Coronary artery (tissue), 2 donors: Measurements from ENCODE around the gene OLFML2A.

Source experiments
- DNase-seq: peaks from one replicate; pipeline ENCODE4 v3.0.0-alpha.2; 2017; ENCODE audit warnings: low spot score
- H3K27ac ChIP-seq, 2 donors: fragments of 200-600 bp; sonication (generic); one replicate each; pipeline ENCODE4 v1.5.1; 2016 to 2019
- H3K4me3 ChIP-seq: fragments of 200-600 bp; sonication (generic); 2 replicates; pipeline ENCODE4 v1.5.1; 2016; ENCODE audit warnings: mild to moderate bottlenecking, moderate library complexity
- CTCF ChIP-seq: fragments of 200-600 bp; sonication (generic); IDR thresholded peaks from one replicate; pipeline ENCODE4 v1.5.1; 2019; ENCODE audit warnings: antibody characterized with exemption

OLFML2A gene

DNA sequence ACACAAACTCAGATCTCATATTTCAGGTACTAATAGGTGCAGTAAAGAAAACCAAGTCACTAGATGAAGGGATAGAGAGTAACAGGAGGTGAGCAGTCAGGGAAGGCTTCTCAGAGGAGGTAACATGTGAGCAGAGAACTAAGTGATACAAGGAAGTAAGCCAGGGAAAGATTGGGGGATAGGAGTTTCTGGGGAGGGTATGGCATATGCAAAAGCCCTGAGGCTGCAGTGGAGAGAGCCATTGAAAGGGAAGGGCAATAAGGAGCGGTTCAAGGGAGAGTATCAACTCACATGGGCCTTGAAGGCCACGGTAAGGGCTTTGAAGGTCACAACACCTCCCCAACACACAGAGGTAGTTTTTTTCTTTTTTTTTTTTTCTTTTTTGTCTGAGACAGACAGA, 6.9 kb downstream of the OLFML2A start:
- no peak for TF ChIP-seq CTCF
- no peak overlapping the region for H3K4me3 ChIP-seq
- no peak for DNase-seq
- H3K27ac ChIP-seq, result no peak overlapping the region

- TF ChIP-seq CTCF, result no peak
- Histone ChIP-seq H3K4me3 (no peak overlapping the region), H3K27ac (no peak overlapping the region)
- peak; percentile 12 for DNase-seq
Observed at GRCh38 chr9:124784509-124784908, 7.6 kb downstream of the OLFML2A start.

- TF ChIP-seq CTCF, result no peak
- DNase-seq, result peak; percentile 55
- Histone ChIP-seq H3K27ac (no peak overlapping the region), H3K4me3 (no peak overlapping the region)
Observed at GRCh38 chr9:124786881-124787573, 10.1 kb downstream of the OLFML2A start.

DNA sequence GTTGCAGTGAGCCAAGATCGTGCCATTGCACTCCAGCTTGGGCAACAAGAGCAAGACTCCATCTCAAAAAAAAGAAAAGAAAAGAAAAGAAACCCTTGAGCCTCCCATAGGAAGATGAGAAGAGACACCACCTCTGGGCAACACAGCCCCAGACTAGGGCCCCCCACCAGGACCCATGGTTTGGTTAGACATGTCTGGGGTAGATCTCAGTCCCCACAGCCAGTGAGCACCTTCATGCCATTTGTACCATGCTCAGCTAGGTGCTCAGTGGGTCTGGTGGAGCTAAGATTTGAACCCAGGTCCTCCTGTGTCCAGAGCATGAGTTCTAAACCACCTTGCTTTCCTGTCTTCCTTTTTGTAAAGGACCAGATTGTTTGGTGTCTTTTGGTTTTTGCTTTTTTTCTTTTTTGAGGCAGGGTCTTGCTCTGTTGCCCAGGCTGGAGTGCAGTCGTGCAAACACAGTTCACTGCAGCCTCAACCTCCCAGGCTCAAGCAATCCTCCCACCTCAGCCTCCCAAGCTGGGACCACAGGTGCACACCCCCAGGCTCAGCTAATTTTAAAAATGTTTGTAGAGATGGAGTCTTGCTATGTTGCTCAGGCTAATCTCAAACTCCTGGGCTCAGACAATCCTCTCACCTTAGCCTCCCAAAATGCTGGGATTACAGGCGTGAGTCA, 11.7 kb downstream of the OLFML2A start:
- peak; percentile 29 for DNase-seq
- Histone ChIP-seq H3K27ac (no peak overlapping the region), H3K4me3 (no peak overlapping the region)
- TF ChIP-seq CTCF, result no peak

GRCh38 chr9:124789531-124789930, 12.6 kb downstream of the OLFML2A start:
- H3K27ac ChIP-seq, result no peak overlapping the region
- DNase-seq, result peak; percentile 16
- H3K4me3 ChIP-seq, result no peak overlapping the region
- TF ChIP-seq CTCF, result no peak

GRCh38 chr9:124790301-124790700, 13.4 kb downstream of the OLFML2A start:
- peak; percentile 54 for DNase-seq
- no peak for TF ChIP-seq CTCF
- no peak overlapping the region for H3K4me3 ChIP-seq
- peak overlapping the region in 1 of 2 donors; percentile 22 for H3K27ac ChIP-seq
